KOPT-K1 (cell line): ENCODE results near the gene EN1.

Experiments
- H3K27ac ChIP-seq: fragments of 200-600 bp; sonication (generic); 2 replicates; pipeline ENCODE4 v1.5.1; 2016; ENCODE audit warnings: antibody characterized with exemption, mild to moderate bottlenecking, low read depth, low read length; ENCODE audit not compliant: poor library complexity, severe bottlenecking
- H3K36me3 ChIP-seq: fragments of 200-600 bp; sonication (generic); 2 replicates; pipeline ENCODE4 v1.5.1; 2017; ENCODE audit warnings: antibody characterized with exemption, mild to moderate bottlenecking, low read length, moderate library complexity; ENCODE audit not compliant: insufficient read depth
- H3K9me3 ChIP-seq: fragments of 200-600 bp; sonication (generic); 2 replicates; pipeline ENCODE4 v1.5.1; 2017; ENCODE audit warnings: antibody characterized with exemption, low read length, mild to moderate bottlenecking; ENCODE audit not compliant: insufficient read depth, poor library complexity, severe bottlenecking

Gene EN1

GRCh38 chr2:118838741-118839455 lies 8.6 kb downstream of the EN1 start:
- H3K9me3 ChIP-seq: no peaks in the 10 kb centered on the region
- no peak overlapping the region for H3K27ac ChIP-seq
- H3K36me3 ChIP-seq: no peaks in the 10 kb centered on the region

GRCh38 chr2:118837621-118838020 lies 9.8 kb downstream of the EN1 start:
- H3K27ac ChIP-seq: no peak overlapping the region
- no peaks in the 10 kb centered on the region for H3K36me3 ChIP-seq
- H3K9me3 ChIP-seq: no peaks in the 10 kb centered on the region

GRCh38 chr2:118837067-118837466 lies 10.4 kb downstream of the EN1 start:
- Histone ChIP-seq H3K9me3 (no peaks in the 10 kb centered on the region), H3K36me3 (no peaks in the 10 kb centered on the region), H3K27ac (no peak overlapping the region)

GRCh38 chr2:118836411-118836930 lies 11.0 kb downstream of the EN1 start:
- Histone ChIP-seq H3K27ac (no peak overlapping the region), H3K36me3 (no peaks in the 10 kb centered on the region), H3K9me3 (no peaks in the 10 kb centered on the region)

GRCh38 chr2:118835746-118836410 lies 11.6 kb downstream of the EN1 start:
- Histone ChIP-seq H3K9me3 (no peaks in the 10 kb centered on the region), H3K36me3 (no peaks in the 10 kb centered on the region), H3K27ac (no peak overlapping the region)

- H3K27ac ChIP-seq: no peak overlapping the region
- H3K9me3 ChIP-seq: no peaks in the 10 kb centered on the region
- no peaks in the 10 kb centered on the region for H3K36me3 ChIP-seq
Observed at GRCh38 chr2:118834901-118835745, 12.3 kb downstream of the EN1 start.

- Histone ChIP-seq H3K36me3 (no peaks in the 10 kb centered on the region), H3K27ac (no peak overlapping the region), H3K9me3 (no peaks in the 10 kb centered on the region)
Observed at GRCh38 chr2:118834440-118834810, 13.0 kb downstream of the EN1 start.

GRCh38 chr2:118833716-118834439 lies 13.6 kb downstream of the EN1 start:
- Histone ChIP-seq H3K27ac (no peak overlapping the region), H3K36me3 (no peaks in the 10 kb centered on the region), H3K9me3 (no peaks in the 10 kb centered on the region)

GRCh38 chr2:118832791-118833715 lies 14.4 kb downstream of the EN1 start:
- H3K9me3 ChIP-seq: no peaks in the 10 kb centered on the region
- no peak overlapping the region for H3K27ac ChIP-seq
- no peaks in the 10 kb centered on the region for H3K36me3 ChIP-seq

GRCh38 chr2:118832071-118832790 lies 15.2 kb downstream of the EN1 start:
- H3K27ac ChIP-seq: no peak overlapping the region
- H3K36me3 ChIP-seq: no peaks in the 10 kb centered on the region
- H3K9me3 ChIP-seq: no peaks in the 10 kb centered on the region

GRCh38 chr2:118830881-118831280 lies 16.6 kb downstream of the EN1 start:
- Histone ChIP-seq H3K36me3 (no peaks in the 10 kb centered on the region), H3K27ac (no peak overlapping the region), H3K9me3 (no peaks in the 10 kb centered on the region)

GRCh38 chr2:118830118-118830517 lies 17.3 kb downstream of the EN1 start:
- no peak overlapping the region for H3K27ac ChIP-seq
- H3K36me3 ChIP-seq: no peaks in the 10 kb centered on the region
- H3K9me3 ChIP-seq: no peaks in the 10 kb centered on the region

GRCh38 chr2:118826093-118826492 lies 21.4 kb downstream of the EN1 start:
- no peaks in the 10 kb centered on the region for H3K36me3 ChIP-seq
- no peak overlapping the region for H3K27ac ChIP-seq
- H3K9me3 ChIP-seq: no peaks in the 10 kb centered on the region
